Hepatocyte (in vitro differentiated cells): ENCODE data around the gene SNRPB. TPM values are rescaled to one million over a fixed set of nuclear protein-coding genes. Genes with fewer than 3 reads are reported as not detected.
A peak's percentile ranks its signal among the peaks of the same experiment; 100 is the strongest.

Experiments used
- DNase-seq: peaks from one replicate; pipeline ENCODE4 v3.0.0-alpha.2; 2016; ENCODE audit warnings: low spot score
- H2AFZ ChIP-seq: fragments of 200-600 bp; sonication (generic); 2 replicates; pipeline ENCODE4 v1.6.0; 2016; ENCODE audit warnings: antibody characterized with exemption, mild to moderate bottlenecking
- H3K27ac ChIP-seq: fragments of 200-600 bp; sonication (generic); 2 replicates; pipeline ENCODE4 v1.5.1; 2016; ENCODE audit warnings: mild to moderate bottlenecking
- H3K27me3 ChIP-seq: fragments of 200-600 bp; sonication (generic); 2 replicates; pipeline ENCODE4 v1.6.1; 2016
- H3K36me3 ChIP-seq: fragments of 200-600 bp; sonication (generic); replicated peaks from 2 replicates; pipeline ENCODE4 v1.5.1; 2016; ENCODE audit warnings: low read depth; ENCODE audit not compliant: insufficient read depth
- H3K4me1 ChIP-seq: fragments of 200-600 bp; sonication (generic); 2 replicates; pipeline ENCODE4 v1.5.1; 2016; ENCODE audit warnings: mild to moderate bottlenecking, moderate library complexity; ENCODE audit not compliant: insufficient read depth
- H3K4me2 ChIP-seq: fragments of 200-600 bp; sonication (generic); 2 replicates; pipeline ENCODE4 v1.6.0; 2016
- H3K4me3 ChIP-seq: fragments of 200-600 bp; sonication (generic); 2 replicates; pipeline ENCODE4 v1.5.1; 2016; ENCODE audit warnings: mild to moderate bottlenecking
- H3K79me2 ChIP-seq: fragments of 200-600 bp; sonication (generic); 2 replicates; pipeline ENCODE4 v1.6.0; 2017; ENCODE audit warnings: mild to moderate bottlenecking
- H3K9me2 ChIP-seq: fragments of 200-600 bp; sonication (generic); replicated peaks from 2 replicates; pipeline ENCODE4 v1.6.0; 2017; ENCODE audit warnings: mild to moderate bottlenecking; ENCODE audit not compliant: insufficient read depth
- H3K9me3 ChIP-seq: fragments of 200-600 bp; sonication (generic); 2 replicates; pipeline ENCODE4 v1.5.1; 2016; ENCODE audit warnings: low read depth, mild to moderate bottlenecking
- H4K20me1 ChIP-seq: fragments of 200-600 bp; sonication (generic); 2 replicates; pipeline ENCODE4 v1.6.0; 2016; ENCODE audit warnings: mild to moderate bottlenecking; ENCODE audit not compliant: insufficient read depth, poor library complexity, severe bottlenecking
- CTCF ChIP-seq: fragments of 200-600 bp; sonication (generic); IDR thresholded peaks from 2 replicates; pipeline ENCODE4 v1.5.1; 2016; ENCODE audit warnings: antibody characterized with exemption, mild to moderate bottlenecking; ENCODE audit not compliant: poor library complexity
- EZH2 ChIP-seq: fragments of 200-600 bp; sonication (generic); IDR thresholded peaks from 2 replicates; pipeline ENCODE4 v1.6.1; 2016; ENCODE audit warnings: antibody characterized with exemption, mild to moderate bottlenecking, borderline replicate concordance
- EZH2phosphoT487 ChIP-seq: fragments of 200-600 bp; sonication (generic); IDR thresholded peaks from one replicate; pipeline ENCODE4 v1.6.1; 2018; ENCODE audit warnings: antibody characterized with exemption, mild to moderate bottlenecking, low read depth, moderate library complexity; ENCODE audit not compliant: unreplicated experiment, severe bottlenecking
- WGBS: methylation state at CpG from one replicate; pipeline ENCODE4 v1.1.6; 2016; ENCODE audit warnings: low lambda C conversion rate; ENCODE audit errors: missing lambda C conversion rate; 5-methylcytosine and 5-hydroxymethylcytosine counted together
- polyA plus RNA-seq: library from polyadenylated mRNA; unstranded; fragments of >200 nt; fragmentation: Nextera tagmentation; extraction: Ambion mirVana; gene quantifications from 2 replicates; pipeline ENCODE4 v1.2.1, GENCODE V29; 2016
- total RNA-seq: library from RNA; depleted of rRNA; stranded (reverse); fragments of >200 nt; gene quantifications from 2 replicates; pipeline ENCODE4 v1.2.3, GENCODE V29; 2014

SNRPB gene
- total and polyA plus RNA-seq, 2 experiments from 2014 or later: 201 to 219 TPM

GRCh38 chr20:2453792-2454191 lies 16.8 kb downstream of the SNRPB start:
- H3K4me1 ChIP-seq: no peaks in the 10 kb centered on the region
- H3K4me3 ChIP-seq: no peak overlapping the region
- no peaks in the 10 kb centered on the region for H3K36me3 ChIP-seq
- no peak overlapping the region for H3K4me2 ChIP-seq
- TF ChIP-seq EZH2phosphoT487 (no peak), CTCF (no peak), EZH2 (no peak)
- H3K79me2 ChIP-seq: no peaks in the 10 kb centered on the region
- no peak overlapping the region for H3K27ac ChIP-seq
- DNase-seq: no peak
- H4K20me1 ChIP-seq: no peaks in the 10 kb centered on the region
- no peaks in the 10 kb centered on the region for H3K9me2 ChIP-seq
- no peaks in the 10 kb centered on the region for H3K27me3 ChIP-seq
- H3K9me3 ChIP-seq: no peaks in the 10 kb centered on the region
- 86% methylated on average over 3 of the region's 3 CpGs for WGBS
- H2AFZ ChIP-seq: no peak overlapping the region

GRCh38 chr20:2451939-2452732 lies 18.5 kb downstream of the SNRPB start:
- 62% methylated on average over 8 of the region's 8 CpGs for WGBS
- Histone ChIP-seq H3K4me1 (no peaks in the 10 kb centered on the region), H3K27ac (no peak overlapping the region), H3K27me3 (no peaks in the 10 kb centered on the region), H3K9me3 (no peaks in the 10 kb centered on the region), H3K36me3 (no peaks in the 10 kb centered on the region), H3K79me2 (no peaks in the 10 kb centered on the region), H2AFZ (no peak overlapping the region), H3K9me2 (no peaks in the 10 kb centered on the region), H3K4me2 (no peak overlapping the region), H3K4me3 (no peak overlapping the region), H4K20me1 (no peaks in the 10 kb centered on the region)
- no peak for TF ChIP-seq EZH2
- TF ChIP-seq CTCF: peak; percentile 71
- DNase-seq: peak; percentile 86

GRCh38 chr20:2451422-2451821 lies 19.2 kb downstream of the SNRPB start:
- WGBS: 91% methylated on average over 5 of the region's 5 CpGs
- no peaks in the 10 kb centered on the region for H3K9me2 ChIP-seq
- no peaks in the 10 kb centered on the region for H4K20me1 ChIP-seq
- no peaks in the 10 kb centered on the region for H3K36me3 ChIP-seq
- no peaks in the 10 kb centered on the region for H3K9me3 ChIP-seq
- no peaks in the 10 kb centered on the region for H3K79me2 ChIP-seq
- TF ChIP-seq CTCF: no peak
- no peak for TF ChIP-seq EZH2
- no peak for TF ChIP-seq EZH2phosphoT487
- no peaks in the 10 kb centered on the region for H3K27me3 ChIP-seq
- no peaks in the 10 kb centered on the region for H3K4me1 ChIP-seq
- no peak overlapping the region for H3K4me2 ChIP-seq
- no peak overlapping the region for H3K4me3 ChIP-seq
- no peak for DNase-seq
- no peak overlapping the region for H3K27ac ChIP-seq
- no peak overlapping the region for H2AFZ ChIP-seq
